Measurements from ENCODE around the gene LCP2.

LCP2 gene

GRCh38 chr5:170338933-170339779, 41.6 kb upstream of the LCP2 start:
- Histone ChIP-seq H3K9me3 (ENCODE audit: insufficient read depth, low read length, severe bottlenecking) (peaks cover 4% of the 10 kb centered on the region), H3K27ac (ENCODE audit: low read length) (no peak overlapping the region), H3K4me1 (ENCODE audit: insufficient read depth, low read length) (no peaks in the 10 kb centered on the region), H3K9ac (ENCODE audit: low read depth, low read length) (no peak overlapping the region), H3K4me2 (ENCODE audit: insufficient read depth, low read length) (no peak overlapping the region), H3K27me3 (ENCODE audit: insufficient read depth, low read length, poor library complexity) (no peaks in the 10 kb centered on the region), H4K20me1 (ENCODE audit: insufficient read depth, low read length) (no peaks in the 10 kb centered on the region), H2AFZ (ENCODE audit: low read depth, low read length) (no peak overlapping the region), H3K79me2 (ENCODE audit: insufficient read depth, low read length) (no peaks in the 10 kb centered on the region), H3K36me3 (ENCODE audit: insufficient read depth, low read length) (no peaks in the 10 kb centered on the region), H3K4me3 (ENCODE audit: low read depth in 1 of 2, low read length in 2 of 2) (no peak overlapping the region)
- peak; percentile 29 for DNase-seq
- TF ChIP-seq CTCF (IDR thresholded peaks at IDR 0.05; ENCODE audit: borderline replicate concordance, extremely low read depth, low read length, poor library complexity, severe bottlenecking) (peak; percentile 74), EZH2 (IDR thresholded peaks at IDR 0.05; ENCODE audit: borderline replicate concordance, low read depth, low read length, severe bottlenecking) (no peak)
- ATAC-seq (ENCODE audit: insufficient read depth, low read depth) = peak; percentile 71

- no peak overlapping the region for H3K9ac ChIP-seq (ENCODE audit: low read depth, low read length)
- no peak overlapping the region for H3K27ac ChIP-seq (ENCODE audit: low read length)
- H3K9me3 ChIP-seq (ENCODE audit: insufficient read depth, low read length, severe bottlenecking) = peaks cover 4% of the 10 kb centered on the region
- H2AFZ ChIP-seq (ENCODE audit: low read depth, low read length) = no peak overlapping the region
- ATAC-seq (ENCODE audit: insufficient read depth, low read depth) = no peak
- no peaks in the 10 kb centered on the region for H3K36me3 ChIP-seq (ENCODE audit: insufficient read depth, low read length)
- H3K4me2 ChIP-seq (ENCODE audit: insufficient read depth, low read length) = no peak overlapping the region
- no peak for TF ChIP-seq EZH2 (IDR thresholded peaks at IDR 0.05; ENCODE audit: borderline replicate concordance, low read depth, low read length, severe bottlenecking)
- no peak for TF ChIP-seq CTCF (IDR thresholded peaks at IDR 0.05; ENCODE audit: borderline replicate concordance, extremely low read depth, low read length, poor library complexity, severe bottlenecking)
- H3K4me1 ChIP-seq (ENCODE audit: insufficient read depth, low read length) = 0 out of 2 replicates have a peak, but pooled peaks cover under 1% of the 10 kb centered on the region
- H3K27me3 ChIP-seq (ENCODE audit: insufficient read depth, low read length, poor library complexity) = no peaks in the 10 kb centered on the region
- DNase-seq = no peak
- no peaks in the 10 kb centered on the region for H3K79me2 ChIP-seq (ENCODE audit: insufficient read depth, low read length)
- H3K4me3 ChIP-seq (ENCODE audit: low read depth in 1 of 2, low read length in 2 of 2) = no peak overlapping the region
- no peaks in the 10 kb centered on the region for H4K20me1 ChIP-seq (ENCODE audit: insufficient read depth, low read length)
Measured at GRCh38 chr5:170338291-170338690, 40.7 kb upstream of the LCP2 start.

GRCh38 chr5:170337045-170337733, 39.6 kb upstream of the LCP2 start:
- no peaks in the 10 kb centered on the region for H3K27me3 ChIP-seq (ENCODE audit: insufficient read depth, low read length, poor library complexity)
- ATAC-seq (ENCODE audit: insufficient read depth, low read depth) (no peak), DNase-seq (no peak)
- TF ChIP-seq CTCF (IDR thresholded peaks at IDR 0.05; ENCODE audit: borderline replicate concordance, extremely low read depth, low read length, poor library complexity, severe bottlenecking) (no peak), EZH2 (IDR thresholded peaks at IDR 0.05; ENCODE audit: borderline replicate concordance, low read depth, low read length, severe bottlenecking) (no peak)
- H3K4me3 ChIP-seq (ENCODE audit: low read depth in 1 of 2, low read length in 2 of 2) = no peak overlapping the region
- H3K36me3 ChIP-seq (ENCODE audit: insufficient read depth, low read length) = no peaks in the 10 kb centered on the region
- H3K27ac ChIP-seq (ENCODE audit: low read length) = no peak overlapping the region
- H3K9ac ChIP-seq (ENCODE audit: low read depth, low read length) = no peak overlapping the region
- no peak overlapping the region for H2AFZ ChIP-seq (ENCODE audit: low read depth, low read length)
- H4K20me1 ChIP-seq (ENCODE audit: insufficient read depth, low read length) = no peaks in the 10 kb centered on the region
- H3K4me1 ChIP-seq (ENCODE audit: insufficient read depth, low read length) = peaks cover 7% of the 10 kb centered on the region; the same call in 1 of the 2 replicates
- H3K4me2 ChIP-seq (ENCODE audit: insufficient read depth, low read length) = no peak overlapping the region
- peaks cover 4% of the 10 kb centered on the region for H3K9me3 ChIP-seq (ENCODE audit: insufficient read depth, low read length, severe bottlenecking)
- no peaks in the 10 kb centered on the region for H3K79me2 ChIP-seq (ENCODE audit: insufficient read depth, low read length)

Measured in DND-41 (cell line).